ENCODE results near the gene TTLL7.

- TF ChIP-seq CTCF (IDR thresholded peaks at IDR 0.05) (no peak), POLR2A (IDR thresholded peaks at IDR 0.05) (no peak)
These were observed 40.2 kb downstream of the TTLL7 start for GRCh38 chr1:83958704-83959103.
